K562 (cell line): ENCODE results near the gene ANKRD45. TPM values are rescaled to one million over a fixed set of nuclear protein-coding genes. Genes with fewer than 3 reads are reported as not detected.
A peak's percentile ranks its signal among the peaks of the same experiment; 100 is the strongest.

Source experiments
- BRD9 ChIP-seq: fragments of 450-650 bp; IDR thresholded peaks from 2 replicates; pipeline ENCODE4 v1.6.1; 2018; ENCODE audit warnings: low read depth; ENCODE audit not compliant: partially characterized antibody
- C11orf30 ChIP-seq: fragments of 450-650 bp; IDR thresholded peaks from 2 replicates; pipeline ENCODE4 v1.6.1; 2016; ENCODE audit warnings: low read depth, mild to moderate bottlenecking
- ETV1 ChIP-seq: fragments of 450-650 bp; conservative IDR thresholded peaks from 2 replicates; pipeline ENCODE4 v1.6.1; 2016; ENCODE audit warnings: missing genetic modification characterization, control low read depth, low read depth, missing compliant biosample characterization
- GTF2E2 ChIP-seq: fragments of 200-800 bp; sonication (Bioruptor generic); IDR thresholded peaks from 2 replicates; pipeline ENCODE4 v1.6.1; 2016; ENCODE audit warnings: missing genetic modification characterization, missing compliant biosample characterization
- HNRNPLL ChIP-seq: fragments of 200-400 bp; formaldehyde crosslinking; IDR thresholded peaks from 2 replicates; pipeline ENCODE4 v1.6.1; 2017; ENCODE audit warnings: low read length, low read depth, mild to moderate bottlenecking; ENCODE audit not compliant: poor library complexity, severe bottlenecking
- JUND ChIP-seq, 2 experiments: IDR thresholded peaks; 2 replicates in 1 of 2; 3 replicates in 1 of 2; pipeline ENCODE4 v1.6.1; 2011; ENCODE audit warnings: borderline replicate concordance in 2 of 2, low read depth in 2 of 2, low read length in 2 of 2, improper control_type of control experiment in 1 of 2, missing biosample characterization in 1 of 2, missing genetic modification characterization in 1 of 2, missing genetic modification reagents in 1 of 2
- KHSRP ChIP-seq: fragments of 450-650 bp; IDR thresholded peaks from 2 replicates; pipeline ENCODE4 v1.6.1; 2017
- L3MBTL2 ChIP-seq: fragments of 450-650 bp; IDR thresholded peaks from 2 replicates; pipeline ENCODE4 v1.6.1; 2016; ENCODE audit warnings: mild to moderate bottlenecking, moderate library complexity
- MTA1 ChIP-seq: fragments of 450-650 bp; IDR thresholded peaks from 2 replicates; pipeline ENCODE4 v1.6.1; 2017; ENCODE audit warnings: borderline replicate concordance
- NFE2 ChIP-seq: IDR thresholded peaks from 2 replicates; pipeline ENCODE4 v1.6.1; 2014; ENCODE audit warnings: antibody characterized with exemption, low read depth
- NR2C2 ChIP-seq, 2 experiments: fragments of 200-800 bp in 1 of 2; sonication (Bioruptor generic) in 1 of 2; sonication (generic) in 1 of 2; formaldehyde crosslinking in 1 of 2; IDR thresholded peaks; 2 replicates each; pipeline versions ENCODE4 v1.6.1 to v1.8.0; 2016 to 2022; ENCODE audit warnings: mild to moderate bottlenecking in 1 of 2, missing compliant biosample characterization in 1 of 2, missing genetic modification characterization in 1 of 2, missing genetic modification reagents in 1 of 2
- RNF2 ChIP-seq: sonication (generic); IDR thresholded peaks from 2 replicates; pipeline ENCODE4 v1.6.1; 2016
- SOX6 ChIP-seq: fragments of 450-650 bp; IDR thresholded peaks from 2 replicates; pipeline ENCODE4 v1.6.1; 2014; ENCODE audit warnings: mild to moderate bottlenecking
- SRSF3 ChIP-seq: fragments of 200-400 bp; formaldehyde crosslinking; IDR thresholded peaks from 2 replicates; pipeline ENCODE4 v1.6.1; 2016; ENCODE audit warnings: mild to moderate bottlenecking, low read length, moderate library complexity; ENCODE audit not compliant: insufficient read depth
- TBP ChIP-seq: optimal IDR thresholded peaks from 2 replicates; pipeline ENCODE3; 2011; ENCODE audit warnings: low read depth, low read length, improper control_type of control experiment
- TCF7L2 ChIP-seq: fragments of 150-350 bp; IDR thresholded peaks from 2 replicates; pipeline ENCODE4 v1.6.1; 2016; ENCODE audit warnings: low read depth, mild to moderate bottlenecking, low read length, moderate library complexity
- ZBTB17 ChIP-seq: fragments of 450-650 bp; formaldehyde crosslinking; IDR thresholded peaks from 2 replicates; pipeline ENCODE4 v1.4.0; 2020; ENCODE audit warnings: mild to moderate bottlenecking
- ZC3H11A ChIP-seq: IDR thresholded peaks from 2 replicates; pipeline ENCODE4 v1.6.1; 2012; ENCODE audit warnings: low read depth, low read length, improper control_type of control experiment
- ZFPM2 ChIP-seq: fragments of 250-450 bp; sonication (Bioruptor Pico); IDR thresholded peaks from 2 replicates; pipeline ENCODE4 v1.5.1; 2022; ENCODE audit warnings: mild to moderate bottlenecking
- ZNF316 ChIP-seq: fragments of 450-650 bp; IDR thresholded peaks from 2 replicates; pipeline ENCODE4 v1.6.1; 2016
- polyA plus RNA-seq, 8 experiments: library from polyadenylated mRNA; depleted of rRNA in 4 of 8; stranded (reverse) in 5 of 8; unstranded in 3 of 8; fragments of >200 nt; fragmentation: Nextera tagmentation in 2 of 8; fragmentation: Illumina TruSeq in 1 of 8; extraction: Ambion mirVana in 2 of 8; extraction: Trizol in 1 of 8; gene quantifications; 2 replicates each; pipeline versions ENCODE4 v1.2.1 to v1.2.3, GENCODE V29; 2011 to 2014; ENCODE audit warnings: inconsistent platforms in 1 of 8, missing spikeins in 1 of 8
- total RNA-seq, 7 experiments: library from RNA; depleted of rRNA in 6 of 7; stranded (reverse); fragments of >200 nt in 6 of 7; fragmentation: Illumina TruSeq in 2 of 7; extraction: Trizol in 2 of 7; gene quantifications; 2 replicates each; pipeline versions ENCODE4 v1.2.1 to v1.2.3, GENCODE V29; 2011 to 2021; ENCODE audit warnings: low replicate concordance in 1 of 7
- TF ChIP-seq, protein P1 (sequence below): fragments of 250-450 bp; sonication (Bioruptor Pico); IDR thresholded peaks from 2 replicates; pipeline ENCODE4 v1.4.0; 2020; ENCODE audit warnings: mild to moderate bottlenecking
- TF ChIP-seq, protein P2 (sequence below): fragments of 450-650 bp; formaldehyde crosslinking; IDR thresholded peaks from 2 replicates; pipeline ENCODE4 v1.4.0; 2020; ENCODE audit warnings: mild to moderate bottlenecking, moderate library complexity
- TF ChIP-seq, protein P3 (sequence below): fragments of 450-650 bp; IDR thresholded peaks from 2 replicates; pipeline ENCODE4 v1.6.1; 2017; ENCODE audit warnings: antibody characterized with exemption, mild to moderate bottlenecking

Gene ANKRD45
- total and polyA plus RNA-seq, 9 of the 15 experiments (the other 6 are each of a cell fraction or from before 2014, with no cell fraction given), result 0.10 to 0.30 (median 0.11) TPM; not detected in 2

DNA sequence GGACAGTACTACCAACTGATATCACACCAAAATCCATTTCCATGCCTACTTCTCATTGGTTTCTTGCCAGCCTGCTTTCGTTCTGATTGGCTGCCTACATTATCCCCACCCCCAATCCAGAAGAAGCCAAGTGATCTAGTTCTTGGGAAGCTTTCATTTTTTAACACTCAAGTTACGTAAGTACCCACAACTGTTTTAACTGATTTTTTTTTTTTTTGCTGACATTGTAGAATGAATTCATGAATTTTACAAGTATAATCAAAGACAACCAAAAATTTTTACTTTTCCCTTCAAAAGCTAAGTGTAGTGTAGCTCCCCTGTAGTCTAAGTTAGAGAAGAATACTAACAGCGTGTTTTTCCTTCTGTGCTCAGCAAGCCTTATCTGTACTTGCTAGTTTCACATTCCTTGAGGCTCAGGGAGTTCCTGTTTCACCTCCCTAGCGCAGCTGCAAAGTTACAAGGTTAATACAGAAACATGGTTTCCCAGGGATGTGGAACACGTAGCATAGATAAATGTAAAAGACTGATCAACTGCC lies 66.5 kb downstream of the ANKRD45 start, which contains the start of gene SLC9C2 (continued):
- TF ChIP-seq, protein P1, sequence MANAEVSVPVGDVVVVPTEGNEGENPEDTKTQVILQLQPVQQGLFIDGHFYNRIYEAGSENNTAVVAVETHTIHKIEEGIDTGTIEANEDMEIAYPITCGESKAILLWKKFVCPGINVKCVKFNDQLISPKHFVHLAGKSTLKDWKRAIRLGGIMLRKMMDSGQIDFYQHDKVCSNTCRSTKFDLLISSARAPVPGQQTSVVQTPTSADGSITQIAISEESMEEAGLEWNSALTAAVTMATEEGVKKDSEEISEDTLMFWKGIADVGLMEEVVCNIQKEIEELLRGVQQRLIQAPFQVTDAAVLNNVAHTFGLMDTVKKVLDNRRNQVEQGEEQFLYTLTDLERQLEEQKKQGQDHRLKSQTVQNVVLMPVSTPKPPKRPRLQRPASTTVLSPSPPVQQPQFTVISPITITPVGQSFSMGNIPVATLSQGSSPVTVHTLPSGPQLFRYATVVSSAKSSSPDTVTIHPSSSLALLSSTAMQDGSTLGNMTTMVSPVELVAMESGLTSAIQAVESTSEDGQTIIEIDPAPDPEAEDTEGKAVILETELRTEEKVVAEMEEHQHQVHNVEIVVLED (CRISPR knock-in tag), result no peak
- TF ChIP-seq ZNF316 (peak; percentile 99), ZFPM2 (CRISPR knock-in tag) (no peak), C11orf30 (peak; percentile 96), NR2C2 (CRISPR knock-in tag; IDR thresholded peaks at IDR 0.05) (no peak), NR2C2 (tag; IDR thresholded peaks at IDR 0.05) (no peak), ETV1 (tag) (0 out of 2 replicates have a peak, but pooled peaks have one; percentile 30), ZC3H11A (no peak), GTF2E2 (tag) (no peak), HNRNPLL (no peak), NFE2 (0 out of 2 replicates have a peak, but pooled peaks have one; percentile 6), JUND (IDR thresholded peaks at IDR 0.05; ENCODE audit: borderline replicate concordance, low read depth, low read length) (peak; percentile 3; the same call in 1 of the 2 replicates), JUND (tag; IDR thresholded peaks at IDR 0.05; ENCODE audit: borderline replicate concordance, low read depth, low read length) (no peak), RNF2 (peak; percentile 29; the same call in 1 of the 2 replicates), SOX6 (peak; percentile 35; the same call in 1 of the 2 replicates), BRD9 (no peak), TCF7L2 (0 out of 2 replicates have a peak, but pooled peaks have one; percentile 37), TBP (no peak), SRSF3 (no peak), KHSRP (no peak), ZBTB17 (CRISPR knock-in tag) (no peak), L3MBTL2 (peak; percentile 82), MTA1 (no peak)
- TF ChIP-seq, protein P2, sequence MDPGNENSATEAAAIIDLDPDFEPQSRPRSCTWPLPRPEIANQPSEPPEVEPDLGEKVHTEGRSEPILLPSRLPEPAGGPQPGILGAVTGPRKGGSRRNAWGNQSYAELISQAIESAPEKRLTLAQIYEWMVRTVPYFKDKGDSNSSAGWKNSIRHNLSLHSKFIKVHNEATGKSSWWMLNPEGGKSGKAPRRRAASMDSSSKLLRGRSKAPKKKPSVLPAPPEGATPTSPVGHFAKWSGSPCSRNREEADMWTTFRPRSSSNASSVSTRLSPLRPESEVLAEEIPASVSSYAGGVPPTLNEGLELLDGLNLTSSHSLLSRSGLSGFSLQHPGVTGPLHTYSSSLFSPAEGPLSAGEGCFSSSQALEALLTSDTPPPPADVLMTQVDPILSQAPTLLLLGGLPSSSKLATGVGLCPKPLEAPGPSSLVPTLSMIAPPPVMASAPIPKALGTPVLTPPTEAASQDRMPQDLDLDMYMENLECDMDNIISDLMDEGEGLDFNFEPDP (CRISPR knock-in tag), result no peak
- TF ChIP-seq, protein P3, sequence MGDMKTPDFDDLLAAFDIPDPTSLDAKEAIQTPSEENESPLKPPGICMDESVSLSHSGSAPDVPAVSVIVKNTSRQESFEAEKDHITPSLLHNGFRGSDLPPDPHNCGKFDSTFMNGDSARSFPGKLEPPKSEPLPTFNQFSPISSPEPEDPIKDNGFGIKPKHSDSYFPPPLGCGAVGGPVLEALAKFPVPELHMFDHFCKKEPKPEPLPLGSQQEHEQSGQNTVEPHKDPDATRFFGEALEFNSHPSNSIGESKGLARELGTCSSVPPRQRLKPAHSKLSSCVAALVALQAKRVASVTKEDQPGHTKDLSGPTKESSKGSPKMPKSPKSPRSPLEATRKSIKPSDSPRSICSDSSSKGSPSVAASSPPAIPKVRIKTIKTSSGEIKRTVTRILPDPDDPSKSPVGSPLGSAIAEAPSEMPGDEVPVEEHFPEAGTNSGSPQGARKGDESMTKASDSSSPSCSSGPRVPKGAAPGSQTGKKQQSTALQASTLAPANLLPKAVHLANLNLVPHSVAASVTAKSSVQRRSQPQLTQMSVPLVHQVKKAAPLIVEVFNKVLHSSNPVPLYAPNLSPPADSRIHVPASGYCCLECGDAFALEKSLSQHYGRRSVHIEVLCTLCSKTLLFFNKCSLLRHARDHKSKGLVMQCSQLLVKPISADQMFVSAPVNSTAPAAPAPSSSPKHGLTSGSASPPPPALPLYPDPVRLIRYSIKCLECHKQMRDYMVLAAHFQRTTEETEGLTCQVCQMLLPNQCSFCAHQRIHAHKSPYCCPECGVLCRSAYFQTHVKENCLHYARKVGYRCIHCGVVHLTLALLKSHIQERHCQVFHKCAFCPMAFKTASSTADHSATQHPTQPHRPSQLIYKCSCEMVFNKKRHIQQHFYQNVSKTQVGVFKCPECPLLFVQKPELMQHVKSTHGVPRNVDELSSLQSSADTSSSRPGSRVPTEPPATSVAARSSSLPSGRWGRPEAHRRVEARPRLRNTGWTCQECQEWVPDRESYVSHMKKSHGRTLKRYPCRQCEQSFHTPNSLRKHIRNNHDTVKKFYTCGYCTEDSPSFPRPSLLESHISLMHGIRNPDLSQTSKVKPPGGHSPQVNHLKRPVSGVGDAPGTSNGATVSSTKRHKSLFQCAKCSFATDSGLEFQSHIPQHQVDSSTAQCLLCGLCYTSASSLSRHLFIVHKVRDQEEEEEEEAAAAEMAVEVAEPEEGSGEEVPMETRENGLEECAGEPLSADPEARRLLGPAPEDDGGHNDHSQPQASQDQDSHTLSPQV, result peak; percentile 76
